Activated T-cell treated with anti-CD3 and anti-CD28 coated beads, Interleukin-2, amount 50 U/mL, for 24 hours (primary cell): ENCODE data around the gene CHRNE.

Experiments used
- DNase-seq: peaks from one replicate; pipeline ENCODE4 v3.0.0-alpha.2; 2020
- H3K27ac Mint-ChIP-seq: 2 replicates; pipeline ENCODE4 v1.8.0; 2020; ENCODE audit warnings: mild to moderate bottlenecking, mixed read lengths
- H3K27me3 Mint-ChIP-seq: 2 replicates; pipeline ENCODE4 v1.8.0; 2020; ENCODE audit warnings: mixed read lengths
- H3K36me3 Mint-ChIP-seq: 2 replicates; pipeline ENCODE4 v1.8.0; 2020; ENCODE audit warnings: low read depth, mixed read lengths
- H3K4me1 Mint-ChIP-seq: 2 replicates; pipeline ENCODE4 v1.8.0; 2020; ENCODE audit warnings: low read depth, mixed read lengths
- H3K4me3 Mint-ChIP-seq: 2 replicates; pipeline ENCODE4 v1.8.0; 2020; ENCODE audit warnings: mild to moderate bottlenecking, moderate library complexity, mixed read lengths
- H3K9me3 Mint-ChIP-seq: 2 replicates; pipeline ENCODE4 v1.8.0; 2020; ENCODE audit warnings: mixed read lengths

The CHRNE gene

DNA sequence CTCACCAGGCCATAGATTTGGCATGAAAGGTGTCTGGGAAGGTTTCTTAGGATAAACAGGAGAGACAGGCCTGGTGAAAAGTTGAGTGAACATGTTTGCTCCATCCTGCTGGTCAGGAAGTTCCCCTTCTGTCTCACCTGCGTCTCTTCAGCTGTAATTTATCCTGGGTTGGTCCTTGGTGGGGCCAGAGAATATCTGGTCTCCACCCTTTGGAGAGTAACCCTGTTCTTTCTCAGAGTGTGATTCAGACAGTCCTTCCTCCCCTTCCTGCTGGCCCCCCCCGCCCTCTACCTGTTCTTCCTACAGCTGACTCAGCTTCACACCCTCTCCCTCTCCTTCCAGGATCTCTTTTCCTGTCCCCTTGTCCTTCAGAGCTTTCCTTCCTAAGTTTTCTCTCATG is 52.7 kb downstream of the CHRNE start:
- H3K27me3 Mint-ChIP-seq, result no peaks in the 10 kb centered on the region
- no peak for DNase-seq
- H3K4me1 Mint-ChIP-seq, result peaks cover 44% of the 10 kb centered on the region
- peak overlapping the region; percentile 35 for H3K27ac Mint-ChIP-seq
- H3K36me3 Mint-ChIP-seq, result peaks cover 16% of the 10 kb centered on the region
- H3K9me3 Mint-ChIP-seq, result peaks cover 5% of the 10 kb centered on the region
- H3K4me3 Mint-ChIP-seq, result no peak overlapping the region

DNA sequence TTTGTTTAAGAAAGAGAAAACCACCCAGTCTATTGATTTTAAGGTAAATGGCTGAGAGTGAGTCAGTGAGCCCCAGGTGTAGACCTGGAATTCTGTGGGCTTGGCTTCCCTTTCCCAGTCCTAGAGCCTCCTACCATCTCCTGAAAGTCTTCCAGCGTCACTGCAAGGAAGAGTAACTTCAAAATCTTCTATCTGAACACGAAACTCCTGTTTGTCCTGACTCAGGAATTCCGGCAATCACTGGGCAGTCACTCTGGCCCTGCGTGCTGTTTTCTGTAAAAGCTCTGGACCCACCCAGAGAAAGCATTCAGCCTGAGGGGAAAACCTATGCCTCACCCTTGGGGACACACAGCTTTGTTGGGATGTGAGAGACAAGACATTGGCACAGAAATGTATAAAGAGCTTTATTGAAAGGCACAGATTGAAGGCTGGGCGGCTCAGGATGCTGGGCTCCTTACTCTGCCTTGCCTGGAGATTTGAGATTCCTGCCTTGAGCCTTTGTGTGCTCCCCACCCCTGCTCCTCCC is 53.8 kb downstream of the CHRNE start:
- DNase-seq, result no peak
- peaks cover 11% of the 10 kb centered on the region for H3K36me3 Mint-ChIP-seq
- no peaks in the 10 kb centered on the region for H3K27me3 Mint-ChIP-seq
- H3K4me1 Mint-ChIP-seq, result peaks cover 41% of the 10 kb centered on the region
- H3K27ac Mint-ChIP-seq, result no peak overlapping the region
- no peak overlapping the region for H3K4me3 Mint-ChIP-seq
- peaks cover 5% of the 10 kb centered on the region for H3K9me3 Mint-ChIP-seq
